Parathyroid adenoma (tissue), 2 donors: ENCODE measurements around the gene CRACDL.

Source experiments
- H2AFZ ChIP-seq: fragments of 300-600 bp; sonication (generic); one replicate; pipeline ENCODE4 v1.7.0; 2017; ENCODE audit warnings: antibody characterized with exemption, mild to moderate bottlenecking
- H3K27ac ChIP-seq: fragments of 300-600 bp; sonication (generic); one replicate; pipeline ENCODE4 v1.7.0; 2017
- H3K27me3 ChIP-seq: fragments of 300-600 bp; sonication (generic); one replicate; pipeline ENCODE4 v1.7.0; 2017; ENCODE audit warnings: low read length; ENCODE audit not compliant: control insufficient read depth, insufficient read depth
- H3K36me3 ChIP-seq: fragments of 300-600 bp; sonication (generic); one replicate; pipeline ENCODE4 v1.7.0; 2017; ENCODE audit warnings: low read length; ENCODE audit not compliant: control insufficient read depth, insufficient read depth
- H3K4me1 ChIP-seq: fragments of 300-600 bp; sonication (generic); one replicate; pipeline ENCODE4 v1.7.0; 2017; ENCODE audit warnings: control low read depth
- H3K4me2 ChIP-seq: fragments of 300-600 bp; sonication (generic); one replicate; pipeline ENCODE4 v1.7.0; 2017; ENCODE audit warnings: low read length
- H3K4me3 ChIP-seq: fragments of 300-600 bp; sonication (generic); one replicate; pipeline ENCODE4 v1.7.0; 2017; ENCODE audit warnings: low read depth, low read length
- H3K79me2 ChIP-seq: fragments of 300-600 bp; sonication (generic); one replicate; pipeline ENCODE4 v1.7.0; 2017; ENCODE audit warnings: control low read depth
- H3K9ac ChIP-seq: fragments of 300-600 bp; sonication (generic); one replicate; pipeline ENCODE4 v1.7.0; 2017; ENCODE audit warnings: mild to moderate bottlenecking
- H3K9me3 ChIP-seq: fragments of 300-600 bp; sonication (generic); one replicate; pipeline ENCODE4 v1.7.0; 2017; ENCODE audit warnings: low read length; ENCODE audit not compliant: control insufficient read depth
- CTCF ChIP-seq: fragments of 300-600 bp; sonication (generic); IDR thresholded peaks from one replicate; pipeline ENCODE4 v1.7.0; 2017; ENCODE audit warnings: antibody characterized with exemption, mild to moderate bottlenecking
- donor health status: primary hyperparathyroidism.

CRACDL gene

DNA sequence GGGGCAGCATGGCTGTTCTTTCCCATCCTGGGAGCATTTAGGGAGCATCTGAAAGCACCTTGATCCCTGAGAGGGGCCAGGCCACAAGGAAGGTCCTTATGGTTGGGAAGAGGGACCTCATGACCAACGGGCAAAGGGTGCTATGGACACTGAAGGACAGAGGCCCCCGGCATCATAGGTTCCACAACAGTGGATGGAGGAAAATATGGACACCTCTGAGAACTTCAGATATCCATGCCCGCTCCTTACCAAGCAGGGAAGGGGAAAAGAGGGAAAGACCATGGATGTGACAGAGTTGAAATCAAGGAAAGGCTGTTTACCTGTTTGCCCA is 111.0 kb downstream of the CRACDL start:
- no peaks in the 10 kb centered on the region for H3K36me3 ChIP-seq
- no peak overlapping the region for H2AFZ ChIP-seq
- H3K4me2 ChIP-seq, result no peak overlapping the region
- no peak overlapping the region for H3K4me3 ChIP-seq
- no peak overlapping the region for H3K9ac ChIP-seq
- H3K4me1 ChIP-seq, result peaks cover 14% of the 10 kb centered on the region
- peak overlapping the region; percentile 88 for H3K27ac ChIP-seq
- no peaks in the 10 kb centered on the region for H3K9me3 ChIP-seq
- no peaks in the 10 kb centered on the region for H3K27me3 ChIP-seq
- no peaks in the 10 kb centered on the region for H3K79me2 ChIP-seq
- TF ChIP-seq CTCF, result no peak

DNA sequence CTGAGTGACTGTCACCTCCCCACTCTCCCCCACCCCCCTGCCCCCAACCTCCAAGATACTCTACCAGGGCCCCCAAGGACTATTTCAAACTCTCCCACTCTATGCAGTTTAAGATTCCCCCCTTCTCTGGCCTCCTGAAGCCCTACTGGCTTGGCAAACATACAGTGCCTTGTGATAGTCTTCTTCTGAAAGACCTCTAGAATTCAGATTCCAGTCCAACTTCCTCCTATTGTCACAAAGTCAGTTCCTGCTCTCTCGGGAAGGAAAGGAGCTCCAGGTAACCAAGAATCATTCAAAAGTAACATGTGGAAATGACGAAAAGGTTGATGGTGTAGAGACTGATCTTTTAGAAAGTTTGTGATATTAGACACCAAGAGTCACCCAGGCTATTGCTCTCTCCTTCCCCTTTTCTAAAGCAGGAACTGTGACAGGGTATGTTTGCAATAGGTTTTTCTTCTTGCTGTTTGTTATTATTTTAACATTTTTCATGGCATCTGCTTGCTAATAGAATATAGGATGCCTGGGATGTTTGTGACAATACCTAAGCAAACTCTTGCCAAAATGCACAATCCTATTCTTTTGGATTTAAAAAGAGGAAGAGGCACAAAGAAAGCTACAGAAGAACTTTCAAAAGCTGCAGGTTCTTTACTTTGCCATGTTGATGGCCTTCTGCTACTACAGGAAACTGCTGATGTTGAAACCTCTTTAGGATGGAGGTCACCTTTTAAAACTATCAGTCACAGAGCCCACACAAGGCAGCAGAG is 111.6 kb downstream of the CRACDL start:
- no peak overlapping the region for H3K9ac ChIP-seq
- no peak for TF ChIP-seq CTCF

DNA sequence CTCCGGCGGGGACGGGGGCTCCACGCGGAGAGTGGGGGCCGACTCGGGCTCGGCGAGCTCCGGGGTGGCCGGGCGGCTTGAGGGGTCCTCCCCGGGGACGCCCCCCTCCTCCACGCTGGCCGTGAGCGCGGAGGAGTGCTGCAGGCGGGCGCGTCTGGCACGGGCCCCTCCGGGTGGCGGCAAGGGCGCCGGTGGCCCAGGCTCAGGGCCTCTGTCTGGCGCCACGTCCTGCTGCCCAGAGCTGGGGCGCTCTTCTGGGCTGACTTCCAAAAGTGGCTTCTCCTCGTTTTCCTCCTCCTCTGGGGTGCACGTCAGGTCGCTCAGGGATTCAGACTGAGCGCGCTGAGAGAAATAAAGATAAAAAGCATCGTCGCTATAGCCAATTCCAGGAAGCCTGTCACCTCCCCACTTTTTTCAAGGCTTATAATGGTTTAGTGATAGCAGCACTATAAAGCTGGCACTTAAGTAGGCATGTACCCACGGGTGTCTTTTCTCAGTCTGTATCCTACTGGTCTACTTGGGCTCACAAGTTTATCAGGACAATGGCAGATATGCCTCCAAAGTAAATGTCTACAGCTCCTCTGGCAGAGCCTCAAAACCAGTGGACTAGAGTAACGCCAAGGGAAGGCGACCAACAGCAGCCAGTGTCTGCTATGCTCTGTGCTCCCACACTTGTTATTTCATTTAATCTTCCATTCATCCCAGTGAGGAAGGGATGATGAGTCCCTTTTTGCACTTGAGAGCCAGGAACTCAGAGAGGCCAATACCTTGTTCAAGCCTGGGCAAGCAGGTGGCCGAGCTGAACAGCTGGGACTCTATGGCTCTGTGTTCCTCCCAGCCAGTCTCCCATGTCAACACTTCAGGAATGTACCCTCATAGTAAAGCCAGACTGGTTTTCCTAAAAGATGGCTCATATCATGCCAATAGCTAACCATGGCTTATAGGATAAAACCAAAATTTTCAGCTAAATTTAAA is 112.5 kb downstream of the CRACDL start:
- Histone ChIP-seq H3K4me1 (peaks cover 14% of the 10 kb centered on the region), H2AFZ (peak overlapping the region; percentile 97), H3K4me2 (no peak overlapping the region), H3K9ac (peak overlapping the region; percentile 64), H3K79me2 (no peaks in the 10 kb centered on the region), H3K36me3 (no peaks in the 10 kb centered on the region), H3K4me3 (no peak overlapping the region), H3K9me3 (no peaks in the 10 kb centered on the region), H3K27me3 (no peaks in the 10 kb centered on the region), H3K27ac (peak overlapping the region; percentile 88)
- TF ChIP-seq CTCF, result no peak

More for the DNA sequence above, 111.6 kb downstream of the CRACDL start:
- Histone ChIP-seq H3K4me3 (no peak overlapping the region), H3K4me1 (peaks cover 14% of the 10 kb centered on the region), H3K4me2 (no peak overlapping the region), H3K9me3 (no peaks in the 10 kb centered on the region), H3K36me3 (no peaks in the 10 kb centered on the region), H2AFZ (peak overlapping the region; percentile 48), H3K27me3 (no peaks in the 10 kb centered on the region), H3K27ac (peak overlapping the region; percentile 88), H3K79me2 (no peaks in the 10 kb centered on the region)

GRCh38 chr2:98822301-98823164 is 113.5 kb downstream of the CRACDL start:
- peak; percentile 55 for TF ChIP-seq CTCF
- Histone ChIP-seq H3K79me2 (no peaks in the 10 kb centered on the region), H3K4me1 (peaks cover 22% of the 10 kb centered on the region), H3K36me3 (no peaks in the 10 kb centered on the region), H3K27ac (peak overlapping the region; percentile 88), H3K27me3 (no peaks in the 10 kb centered on the region), H3K9me3 (no peaks in the 10 kb centered on the region), H3K9ac (peak overlapping the region; percentile 64), H3K4me3 (no peak overlapping the region), H3K4me2 (peak overlapping the region; percentile 38), H2AFZ (peak overlapping the region; percentile 97)
